22Rv1 (cell line): ENCODE results near the gene ZSCAN12.

Source experiments
- H3K27ac ChIP-seq: fragments of 450-650 bp; 2 replicates; pipeline ENCODE4 v1.5.1; 2017
- CTCF ChIP-seq: fragments of 450-650 bp; IDR thresholded peaks from 2 replicates; pipeline ENCODE4 v1.5.1; 2017; ENCODE audit warnings: mild to moderate bottlenecking
- ZFX ChIP-seq: fragments of 450-650 bp; IDR thresholded peaks from 2 replicates; pipeline ENCODE4 v1.6.1; 2017; ENCODE audit warnings: antibody characterized with exemption, borderline replicate concordance

The ZSCAN12 gene

GRCh38 chr6:28343898-28344677, 55.5 kb downstream of the ZSCAN12 start:
- no peak overlapping the region for H3K27ac ChIP-seq
- TF ChIP-seq ZFX, result no peak

GRCh38 chr6:28340310-28341095, 59.0 kb downstream of the ZSCAN12 start:
- TF ChIP-seq ZFX, result no peak
- TF ChIP-seq CTCF, result no peak
- H3K27ac ChIP-seq, result no peak overlapping the region

GRCh38 chr6:28337121-28337520, 62.4 kb downstream of the ZSCAN12 start:
- no peak for TF ChIP-seq ZFX
- TF ChIP-seq CTCF, result no peak
- H3K27ac ChIP-seq, result peak overlapping the region; percentile 93

GRCh38 chr6:28336284-28337120, 63.0 kb downstream of the ZSCAN12 start:
- peak overlapping the region; percentile 93 for H3K27ac ChIP-seq
- TF ChIP-seq ZFX (no peak), CTCF (no peak)

- H3K27ac ChIP-seq, result peak within 1 kb of the TSS; percentile 93
- TF ChIP-seq ZFX (no peak), CTCF (no peak)
Observed at GRCh38 chr6:28335564-28336283, 63.8 kb downstream of the ZSCAN12 start, which contains the start of gene ZSCAN31. Gene ZSCAN31 (minus strand): TSS chr6:28336148. CDS start chr6:28329683, 6,465 bp downstream.

GRCh38 chr6:28335040-28335563, 64.4 kb downstream of the ZSCAN12 start:
- peak overlapping the region; percentile 93 for H3K27ac ChIP-seq
- TF ChIP-seq ZFX, result no peak
- no peak for TF ChIP-seq CTCF
